ENCODE results near the gene GOLIM4.
A peak's percentile ranks its signal among the peaks of the same experiment; 100 is the strongest.
"Not testable (repeated sequence)": the region's sequence is repeated elsewhere in the genome, so short reads cannot be mapped to it uniquely, and the experiment has no call there.

GOLIM4 gene

DNA sequence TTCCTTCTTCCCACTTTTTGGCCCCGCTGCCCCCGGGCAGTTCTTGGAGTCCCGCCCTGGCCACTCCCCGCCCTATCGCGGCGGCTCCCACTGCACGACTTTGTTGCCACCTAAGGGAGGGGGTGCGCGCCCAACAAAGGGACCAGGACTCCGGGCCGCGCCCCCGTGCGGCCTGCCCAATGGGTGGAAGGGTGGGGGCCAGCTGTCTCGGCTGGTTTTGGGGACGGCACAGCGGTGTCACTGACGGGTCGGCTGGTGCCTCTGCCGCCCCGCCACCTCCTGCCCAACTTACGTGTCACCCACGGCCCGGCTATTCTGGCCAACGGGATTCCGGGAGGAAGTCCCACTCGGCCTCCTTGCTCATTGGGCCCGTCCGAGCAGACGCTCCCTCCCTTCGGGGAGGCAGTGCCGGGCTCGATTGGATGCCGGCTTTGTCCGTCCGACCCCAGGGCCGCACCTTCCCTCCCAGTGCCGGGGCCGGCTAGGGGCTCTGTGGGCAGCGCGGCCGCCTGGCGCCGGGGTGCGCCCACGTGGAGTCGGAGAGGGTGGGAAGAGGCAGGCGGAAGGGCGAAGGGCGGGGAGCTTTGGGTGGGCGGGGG is at the start of gene GOLIM4:
GOLIM4 (minus strand) TSS at position 314 of the 599 bp plus-strand sequence. CDS start 639 bp downstream, outside the sequence.
- TF ChIP-seq CTCF (IDR thresholded peaks at IDR 0.05; ENCODE audit: control insufficient read depth, insufficient read depth, low read depth, low read length, missing control alignments) = no peak
- H3K4me3 ChIP-seq (ENCODE audit: control insufficient read depth, low read depth, low read length) = peak within 1 kb of the TSS; percentile 100
- DNase-seq (ENCODE audit: low read depth) = peak; percentile 93

DNA sequence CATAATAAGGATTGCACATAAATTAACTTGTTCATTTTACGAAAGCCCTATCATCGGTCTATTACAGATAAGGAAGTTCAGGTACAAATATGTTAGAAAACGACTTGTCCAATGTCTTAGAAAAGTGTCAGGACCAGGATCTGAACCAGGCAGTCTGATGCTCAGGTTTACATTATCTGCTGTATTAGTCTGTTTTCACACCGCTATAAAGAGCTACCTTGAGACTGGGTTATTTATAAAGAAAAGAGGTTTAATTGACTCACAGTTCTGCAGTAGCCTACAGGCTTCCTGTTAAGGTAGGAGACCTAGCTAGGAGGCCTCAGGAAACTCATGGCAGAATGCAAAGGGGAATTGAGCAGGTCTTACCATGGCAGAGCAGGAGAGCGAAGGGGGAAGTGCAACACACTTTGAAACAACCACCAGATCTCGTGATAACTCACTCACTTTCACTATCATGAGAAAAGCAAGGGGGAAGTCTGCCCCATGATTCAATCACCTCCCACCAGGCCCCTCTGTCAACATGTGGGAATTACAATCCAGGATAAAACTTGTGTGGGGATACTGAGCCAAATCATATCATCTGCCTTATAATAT is 45.8 kb upstream of the GOLIM4 start:
- no peak for DNase-seq (ENCODE audit: low read depth)
- TF ChIP-seq CTCF (IDR thresholded peaks at IDR 0.05; ENCODE audit: control insufficient read depth, insufficient read depth, low read depth, low read length, missing control alignments) = no peak
- H3K4me3 ChIP-seq (ENCODE audit: control insufficient read depth, low read depth, low read length) = no peak overlapping the region

DNA sequence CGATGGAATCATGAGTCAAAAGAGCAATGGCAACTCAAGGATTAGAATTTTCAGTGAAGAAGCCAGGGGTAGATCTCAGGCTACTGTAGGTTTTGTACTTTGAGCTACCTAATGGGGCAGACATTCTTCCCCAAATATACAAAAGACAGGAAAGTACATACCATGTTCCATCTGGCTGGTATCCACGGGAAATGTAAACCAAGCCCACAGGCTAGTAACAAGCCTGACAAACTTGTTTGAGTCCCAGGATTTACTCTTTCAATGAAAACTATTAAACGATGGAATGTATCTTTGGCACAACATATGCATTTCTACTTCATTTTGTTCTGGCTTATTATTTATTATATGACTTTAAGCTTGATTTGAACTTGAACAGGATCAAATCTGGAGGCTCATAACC is 44.2 kb upstream of the GOLIM4 start:
- TF ChIP-seq CTCF (IDR thresholded peaks at IDR 0.05; ENCODE audit: control insufficient read depth, insufficient read depth, low read depth, low read length, missing control alignments) = no peak
- H3K4me3 ChIP-seq (ENCODE audit: control insufficient read depth, low read depth, low read length) = no peak overlapping the region
- DNase-seq (ENCODE audit: low read depth) = no peak

GRCh38 chr3:168138421-168138820 is 42.7 kb upstream of the GOLIM4 start:
- no peak for TF ChIP-seq CTCF (IDR thresholded peaks at IDR 0.05; ENCODE audit: control insufficient read depth, insufficient read depth, low read depth, low read length, missing control alignments)
- no peak for DNase-seq (ENCODE audit: low read depth)
- H3K4me3 ChIP-seq (ENCODE audit: control insufficient read depth, low read depth, low read length) = no peak overlapping the region

GRCh38 chr3:168134931-168135330 is 39.2 kb upstream of the GOLIM4 start:
- TF ChIP-seq CTCF (IDR thresholded peaks at IDR 0.05; ENCODE audit: control insufficient read depth, insufficient read depth, low read depth, low read length, missing control alignments) = no peak
- no peak overlapping the region for H3K4me3 ChIP-seq (ENCODE audit: control insufficient read depth, low read depth, low read length)
- DNase-seq (ENCODE audit: low read depth) = no peak

DNA sequence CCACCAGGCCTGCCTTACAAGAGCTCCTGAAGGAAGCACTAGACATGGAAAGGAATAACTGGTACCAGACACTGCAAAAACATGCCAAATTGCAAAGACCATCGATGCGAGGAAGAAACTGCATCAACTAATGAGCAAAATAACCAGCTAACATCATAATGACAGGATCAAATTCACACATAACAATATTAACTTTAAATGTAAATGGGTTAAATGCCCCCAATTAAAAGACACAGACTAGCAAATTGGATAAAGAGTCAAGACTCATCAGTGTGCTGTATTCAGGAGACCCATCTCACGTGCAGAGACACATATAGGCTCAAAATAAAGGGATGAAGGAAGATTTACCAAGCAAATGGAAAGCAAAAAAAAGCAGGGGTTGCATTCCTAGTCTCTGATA is 34.5 kb upstream of the GOLIM4 start:
- not testable (repeated sequence) for H3K4me3 ChIP-seq (ENCODE audit: control insufficient read depth, low read depth, low read length); DNase-seq (ENCODE audit: low read depth)

GRCh38 chr3:168128463-168128862 is 32.7 kb upstream of the GOLIM4 start:
- DNase-seq (ENCODE audit: low read depth); H3K4me3 ChIP-seq (ENCODE audit: control insufficient read depth, low read depth, low read length): not testable (repeated sequence)

DNA sequence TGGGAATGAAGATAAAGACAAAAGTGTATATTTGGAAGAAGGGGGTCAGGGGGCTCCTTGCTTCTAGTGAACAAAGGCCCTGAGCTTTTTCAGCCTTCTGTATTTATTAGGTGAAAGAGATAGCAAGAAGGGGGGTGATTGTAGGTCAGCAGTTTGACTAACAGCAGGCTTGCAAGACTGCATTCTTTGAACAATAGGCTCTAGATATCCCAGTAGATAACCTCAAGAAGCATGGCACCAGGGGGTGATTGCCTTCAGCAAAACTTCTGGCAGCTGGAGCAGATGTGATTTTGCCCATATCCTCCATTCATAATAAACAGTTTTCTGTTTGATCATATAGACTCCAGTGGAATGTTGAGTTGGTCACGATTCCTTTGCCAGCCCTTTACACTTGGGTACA is 31.7 kb upstream of the GOLIM4 start:
- H3K4me3 ChIP-seq (ENCODE audit: control insufficient read depth, low read depth, low read length) = no peak overlapping the region

More for the DNA sequence above, 31.7 kb upstream of the GOLIM4 start:
- DNase-seq (ENCODE audit: low read depth) = no peak
- TF ChIP-seq CTCF (IDR thresholded peaks at IDR 0.05; ENCODE audit: control insufficient read depth, insufficient read depth, low read depth, low read length, missing control alignments) = no peak
